Subcutaneous adipose tissue (tissue), 4 donors: Measurements from ENCODE around the gene HHIP. TPM values are rescaled to one million over a fixed set of nuclear protein-coding genes. Genes with fewer than 3 reads are reported as not detected.

Experiments
- CTCF ChIP-seq: fragments of 450-650 bp; IDR thresholded peaks from one replicate; pipeline ENCODE4 v1.5.1; 2016; ENCODE audit warnings: low read depth, mild to moderate bottlenecking, control low read depth, antibody characterized with exemption, moderate library complexity
- total RNA-seq, 4 donors: library from RNA; depleted of rRNA; stranded (reverse); fragments of >200 nt; gene quantifications; one replicate each; pipeline ENCODE4 v1.1.0, GENCODE V29; 2016

Gene HHIP
- total RNA-seq, 4 donors from 2014 or later = 0.38 to 1.9 (median 1.0) TPM

- TF ChIP-seq CTCF = no peak
Observed at GRCh38 chr4:144695721-144696120, 49.8 kb downstream of the HHIP start.

GRCh38 chr4:144696376-144696775 lies 50.4 kb downstream of the HHIP start:
- no peak for TF ChIP-seq CTCF

GRCh38 chr4:144699565-144699964 lies 53.6 kb downstream of the HHIP start:
- no peak for TF ChIP-seq CTCF

- TF ChIP-seq CTCF = no peak
Observed at GRCh38 chr4:144701683-144702233, 55.8 kb downstream of the HHIP start.

- no peak for TF ChIP-seq CTCF
Observed at GRCh38 chr4:144703494-144703893, 57.5 kb downstream of the HHIP start.

GRCh38 chr4:144705601-144706590 lies 59.9 kb downstream of the HHIP start:
- TF ChIP-seq CTCF = no peak

- no peak for TF ChIP-seq CTCF
Observed at GRCh38 chr4:144709159-144709558, 63.2 kb downstream of the HHIP start.
